Thymus (tissue), 11 donors: ENCODE results near the gene FRMPD4. TPM values are rescaled to one million over a fixed set of nuclear protein-coding genes. Genes with fewer than 3 reads are reported as not detected.

Experiments used
- DNase-seq, 9 donors: peaks; one replicate each; pipeline ENCODE4 v3.0.0-alpha.2; 2013; ENCODE audit warnings: low spot score in 9 of 9, low read depth in 6 of 9, missing footprints in 1 of 9
- H3K27ac ChIP-seq, 2 donors: one replicate each; pipeline ENCODE4 v1.5.1; 2013; ENCODE audit warnings: control low read depth in 1 of 2, low read depth in 1 of 2, low read length in 1 of 2, mild to moderate bottlenecking in 1 of 2, moderate library complexity in 1 of 2
- H3K27me3 ChIP-seq, 2 donors: one replicate each; pipeline ENCODE4 v1.5.1; 2013; ENCODE audit warnings: low read length in 1 of 2; ENCODE audit not compliant: control insufficient read depth in 2 of 2, insufficient read depth in 1 of 2
- H3K36me3 ChIP-seq, 2 donors: one replicate each; pipeline ENCODE4 v1.5.1; 2013; ENCODE audit warnings: low read length in 1 of 2, mild to moderate bottlenecking in 1 of 2, moderate library complexity in 1 of 2; ENCODE audit not compliant: control insufficient read depth in 2 of 2, insufficient read depth in 2 of 2
- H3K4me1 ChIP-seq, 2 donors: one replicate each; pipeline ENCODE4 v1.5.1; 2013; ENCODE audit warnings: low read length in 2 of 2; ENCODE audit not compliant: control insufficient read depth in 2 of 2, insufficient read depth in 2 of 2
- H3K4me3 ChIP-seq, 2 donors: one replicate each; pipeline ENCODE4 v1.5.1; 2013; ENCODE audit warnings: low read length in 2 of 2, control low read depth in 1 of 2, mild to moderate bottlenecking in 1 of 2
- H3K9me3 ChIP-seq, 2 donors: one replicate each; pipeline ENCODE4 v1.5.1; 2013; ENCODE audit warnings: low read length in 1 of 2, mild to moderate bottlenecking in 1 of 2; ENCODE audit not compliant: control insufficient read depth in 2 of 2, insufficient read depth in 1 of 2
- whole genome bisulfite sequencing: extraction: QIAGEN DNeasy Blood & Tissue Kit; methylation state at CpG from one replicate; pipeline ENCODE4 v1.1.7; 2013; 5-methylcytosine and 5-hydroxymethylcytosine counted together
- polyA plus RNA-seq: library from polyadenylated mRNA; stranded (reverse); fragments of 200-250 nt; gene quantifications from one replicate; pipeline ENCODE4 v1.2.3, GENCODE V29; 2013
- total RNA-seq: library from RNA; stranded (reverse); fragments of 120-200 nt; gene quantifications from one replicate; pipeline ENCODE4 v1.2.4, GENCODE V29; 2013
- donor health status: healthy.

The FRMPD4 gene
- total and polyA plus RNA-seq, 2 donors = 0.05 TPM

GRCh38 chrX:12360383-12360782 is 222.1 kb downstream of the FRMPD4 start:
- no peaks in the 10 kb centered on the region for H3K27me3 ChIP-seq
- no peaks in the 10 kb centered on the region for H3K9me3 ChIP-seq
- no peak for DNase-seq
- no peaks in the 10 kb centered on the region for H3K4me1 ChIP-seq
- WGBS = 68% methylated on average over 2 of the region's 2 CpGs
- no peaks in the 10 kb centered on the region for H3K36me3 ChIP-seq
- H3K27ac ChIP-seq = no peak overlapping the region
- no peak overlapping the region for H3K4me3 ChIP-seq

GRCh38 chrX:12360986-12361598 is 222.8 kb downstream of the FRMPD4 start:
- H3K4me1 ChIP-seq = no peaks in the 10 kb centered on the region
- H3K27me3 ChIP-seq = no peaks in the 10 kb centered on the region
- H3K9me3 ChIP-seq = no peaks in the 10 kb centered on the region
- DNase-seq = no peak
- H3K36me3 ChIP-seq = no peaks in the 10 kb centered on the region
- no peak overlapping the region for H3K4me3 ChIP-seq
- H3K27ac ChIP-seq = no peak overlapping the region

GRCh38 chrX:12363216-12363615 is 224.9 kb downstream of the FRMPD4 start:
- DNase-seq = no peak
- H3K4me1 ChIP-seq = no peaks in the 10 kb centered on the region
- no peak overlapping the region for H3K27ac ChIP-seq
- no peaks in the 10 kb centered on the region for H3K9me3 ChIP-seq
- H3K36me3 ChIP-seq = no peaks in the 10 kb centered on the region
- no peaks in the 10 kb centered on the region for H3K27me3 ChIP-seq
- H3K4me3 ChIP-seq = no peak overlapping the region
- WGBS = 96% methylated on average over 2 of the region's 2 CpGs

GRCh38 chrX:12366440-12366839 is 228.2 kb downstream of the FRMPD4 start:
- H3K27me3 ChIP-seq = no peaks in the 10 kb centered on the region
- H3K9me3 ChIP-seq = no peaks in the 10 kb centered on the region
- WGBS = 91% methylated on average over 2 of the region's 2 CpGs
- no peaks in the 10 kb centered on the region for H3K36me3 ChIP-seq
- H3K4me1 ChIP-seq = no peaks in the 10 kb centered on the region
- DNase-seq = no peak
- no peak overlapping the region for H3K4me3 ChIP-seq
- H3K27ac ChIP-seq = no peak overlapping the region

- Histone ChIP-seq H3K4me3 (no peak overlapping the region), H3K4me1 (no peaks in the 10 kb centered on the region), H3K27me3 (no peaks in the 10 kb centered on the region), H3K9me3 (no peaks in the 10 kb centered on the region), H3K36me3 (no peaks in the 10 kb centered on the region), H3K27ac (no peak overlapping the region)
- WGBS = 91% methylated on average over 11 of the region's 11 CpGs
- DNase-seq = no peak
Measured at GRCh38 chrX:12367254-12367653, 229.0 kb downstream of the FRMPD4 start.

GRCh38 chrX:12370497-12370986 is 232.3 kb downstream of the FRMPD4 start:
- H3K36me3 ChIP-seq = no peaks in the 10 kb centered on the region

GRCh38 chrX:12372111-12372510 is 233.8 kb downstream of the FRMPD4 start:
- Histone ChIP-seq H3K4me3 (no peak overlapping the region), H3K27ac (no peak overlapping the region), H3K27me3 (no peaks in the 10 kb centered on the region), H3K4me1 (no peaks in the 10 kb centered on the region), H3K36me3 (no peaks in the 10 kb centered on the region), H3K9me3 (no peaks in the 10 kb centered on the region)
- DNase-seq = no peak
- 87% methylated on average over 6 of the region's 6 CpGs for WGBS

More at GRCh38 chrX:12370497-12370986, 232.3 kb downstream of the FRMPD4 start:
- no peaks in the 10 kb centered on the region for H3K4me1 ChIP-seq
- no peaks in the 10 kb centered on the region for H3K9me3 ChIP-seq
- no peak for DNase-seq
- H3K27me3 ChIP-seq = no peaks in the 10 kb centered on the region
- WGBS = 67% methylated on average over 3 of the region's 3 CpGs
- H3K4me3 ChIP-seq = no peak overlapping the region
- H3K27ac ChIP-seq = no peak overlapping the region

- Histone ChIP-seq H3K9me3 (no peaks in the 10 kb centered on the region), H3K27ac (no peak overlapping the region), H3K36me3 (no peaks in the 10 kb centered on the region), H3K27me3 (no peaks in the 10 kb centered on the region), H3K4me3 (no peak overlapping the region), H3K4me1 (no peaks in the 10 kb centered on the region)
- no peak for DNase-seq
- WGBS = 93% methylated on average over 6 of the region's 6 CpGs
Measured at GRCh38 chrX:12374286-12374685, 236.0 kb downstream of the FRMPD4 start.

GRCh38 chrX:12378253-12378652 is 240.0 kb downstream of the FRMPD4 start:
- H3K27me3 ChIP-seq = no peaks in the 10 kb centered on the region
- WGBS = 94% methylated on average over 7 of the region's 7 CpGs
- no peak overlapping the region for H3K27ac ChIP-seq
- H3K4me3 ChIP-seq = no peak overlapping the region
- DNase-seq = no peak
- no peaks in the 10 kb centered on the region for H3K36me3 ChIP-seq
- no peaks in the 10 kb centered on the region for H3K9me3 ChIP-seq
- no peaks in the 10 kb centered on the region for H3K4me1 ChIP-seq
